EL (cell line): ENCODE data around the gene CES4A.
"Not testable (repeated sequence)": the region's sequence is repeated elsewhere in the genome, so short reads cannot be mapped to it uniquely, and the experiment has no call there.

ENCODE experiments used
- DNase-seq: peaks from one replicate; pipeline ENCODE4 v3.0.0-alpha.2; 2016

The CES4A gene

DNA sequence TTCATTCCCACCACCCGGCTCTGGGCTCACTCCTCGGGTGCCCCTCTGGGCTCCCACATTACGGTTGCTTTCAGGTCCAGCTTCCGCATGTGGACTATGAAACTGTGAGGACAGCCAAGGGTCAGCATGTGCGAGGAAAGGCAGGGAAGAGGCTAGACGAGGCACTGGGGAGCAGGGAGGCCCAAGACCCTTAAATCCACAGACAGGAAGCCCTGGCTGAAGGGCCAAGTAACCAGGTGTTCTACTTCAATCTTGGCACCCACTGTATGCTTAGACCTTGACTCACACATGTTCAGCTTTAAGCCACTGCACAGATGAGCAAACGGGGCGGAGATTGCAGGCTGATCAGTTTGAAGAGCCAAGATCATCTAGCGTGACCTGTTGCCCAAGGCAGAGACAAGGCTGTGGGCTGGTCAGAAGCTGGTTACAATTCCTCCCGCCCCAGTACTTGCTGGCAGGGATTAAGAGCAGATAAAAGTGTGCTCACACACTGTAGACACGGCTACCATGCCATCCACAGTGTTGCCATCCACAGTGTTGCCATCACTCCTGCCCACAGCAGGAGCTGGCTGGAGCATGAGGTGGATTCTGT, at the start of gene CES4A:
TSS of gene CES4A (plus strand) at position 393 of the 592 bp plus-strand sequence. CDS start at position 577, 184 bp downstream.
- DNase-seq, result peak; percentile 21

- no peak for DNase-seq
Measured at GRCh38 chr16:66939366-66939765, 49.0 kb upstream of the CES4A start.

DNA sequence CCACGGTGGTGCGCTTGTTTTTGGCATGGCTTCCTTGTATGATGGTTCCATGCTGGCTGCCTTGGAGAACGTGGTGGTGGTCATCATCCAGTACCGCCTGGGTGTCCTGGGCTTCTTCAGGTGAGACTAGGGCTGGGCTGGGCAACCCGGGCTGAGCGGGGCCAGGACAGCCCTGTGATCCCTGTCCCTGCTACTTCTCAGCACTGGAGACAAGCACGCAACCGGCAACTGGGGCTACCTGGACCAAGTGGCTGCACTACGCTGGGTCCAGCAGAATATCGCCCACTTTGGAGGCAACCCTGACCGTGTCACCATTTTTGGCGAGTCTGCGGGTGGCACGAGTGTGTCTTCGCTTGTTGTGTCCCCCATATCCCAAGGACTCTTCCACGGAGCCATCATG, 48.2 kb upstream of the CES4A start:
- DNase-seq, result no peak

- no peak for DNase-seq
Measured at GRCh38 chr16:66942981-66943380, 45.4 kb upstream of the CES4A start.

- DNase-seq, result no peak
Measured at GRCh38 chr16:66943426-66944053, 44.8 kb upstream of the CES4A start.

DNA sequence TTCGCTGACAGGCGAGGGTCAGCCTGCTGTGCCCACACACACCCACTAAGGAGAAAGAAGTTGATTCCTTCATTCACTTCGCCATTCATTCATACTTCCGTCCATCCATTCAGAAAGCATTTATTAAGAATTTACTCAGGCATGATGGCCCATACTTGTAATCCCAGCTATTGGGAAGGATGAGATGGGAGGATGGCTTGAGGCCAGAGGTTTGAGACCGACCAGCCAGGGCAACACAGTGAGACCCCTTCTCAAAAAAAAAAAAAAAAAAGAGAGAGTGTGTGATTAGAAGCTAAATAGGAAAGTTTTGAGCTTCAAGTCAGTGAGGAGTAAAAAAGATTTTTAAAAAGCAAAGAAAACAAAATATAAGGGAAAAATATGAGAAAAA, 44.3 kb upstream of the CES4A start:
- DNase-seq, result no peak

DNA sequence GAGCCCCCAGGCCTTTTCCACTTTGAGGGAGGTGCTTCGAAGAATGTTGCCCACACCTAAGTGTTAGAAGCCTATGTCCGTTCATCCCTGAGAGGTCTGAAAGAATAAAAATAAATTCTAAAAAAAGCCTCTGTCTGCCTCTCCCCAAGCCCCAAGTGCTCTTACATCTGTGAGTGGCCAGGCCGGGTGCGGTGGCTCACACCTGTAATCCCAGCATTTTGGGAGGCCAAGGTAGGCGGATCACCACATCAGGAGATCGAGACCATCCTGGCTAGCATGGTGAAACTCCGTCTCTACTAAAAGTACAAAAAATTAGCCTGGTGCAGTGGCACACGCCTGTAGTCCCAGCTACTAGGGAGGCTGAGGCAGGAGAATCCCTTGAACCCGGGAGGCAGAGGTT, 43.4 kb upstream of the CES4A start:
- DNase-seq, result not testable (repeated sequence)

DNA sequence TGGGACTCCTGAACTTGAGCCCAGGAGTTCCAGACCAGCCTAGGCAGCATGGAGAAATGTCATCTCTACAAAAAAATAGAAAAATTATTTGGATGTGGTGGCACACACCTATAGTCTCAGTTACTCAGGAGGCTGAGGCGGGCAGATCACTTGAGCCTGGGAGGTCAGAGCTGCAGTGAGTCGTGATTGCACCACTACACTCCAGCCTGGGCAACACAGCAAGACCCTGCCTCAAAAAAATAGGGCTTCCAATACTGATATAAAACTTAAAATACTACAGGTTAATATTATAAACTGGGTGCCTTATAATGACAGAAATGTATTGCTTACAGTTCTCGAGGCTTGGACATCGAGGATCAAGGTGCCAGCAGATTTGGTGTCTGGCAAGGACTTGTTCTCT, 42.5 kb upstream of the CES4A start:
- no peak for DNase-seq

- DNase-seq, result no peak
Measured at GRCh38 chr16:66946541-66946940, 41.8 kb upstream of the CES4A start.

DNA sequence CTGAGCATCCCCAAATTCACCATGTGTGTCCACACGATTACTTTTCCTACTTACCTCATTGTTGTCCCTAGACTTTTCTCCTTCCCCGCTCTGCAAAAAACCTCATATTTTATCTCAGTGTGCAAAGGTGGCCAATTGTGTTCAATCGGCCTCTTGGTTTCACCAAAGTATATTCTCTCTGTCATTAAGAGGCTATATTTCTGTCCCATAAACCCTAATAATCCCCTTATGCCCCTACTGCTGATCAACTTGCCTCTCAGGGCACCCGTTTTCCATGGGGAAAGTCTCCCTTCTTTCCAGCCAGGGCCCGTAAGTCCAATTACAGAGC, 41.5 kb upstream of the CES4A start:
- DNase-seq, result no peak

GRCh38 chr16:66947302-66948065, 40.9 kb upstream of the CES4A start:
- peak; percentile 86 for DNase-seq

DNA sequence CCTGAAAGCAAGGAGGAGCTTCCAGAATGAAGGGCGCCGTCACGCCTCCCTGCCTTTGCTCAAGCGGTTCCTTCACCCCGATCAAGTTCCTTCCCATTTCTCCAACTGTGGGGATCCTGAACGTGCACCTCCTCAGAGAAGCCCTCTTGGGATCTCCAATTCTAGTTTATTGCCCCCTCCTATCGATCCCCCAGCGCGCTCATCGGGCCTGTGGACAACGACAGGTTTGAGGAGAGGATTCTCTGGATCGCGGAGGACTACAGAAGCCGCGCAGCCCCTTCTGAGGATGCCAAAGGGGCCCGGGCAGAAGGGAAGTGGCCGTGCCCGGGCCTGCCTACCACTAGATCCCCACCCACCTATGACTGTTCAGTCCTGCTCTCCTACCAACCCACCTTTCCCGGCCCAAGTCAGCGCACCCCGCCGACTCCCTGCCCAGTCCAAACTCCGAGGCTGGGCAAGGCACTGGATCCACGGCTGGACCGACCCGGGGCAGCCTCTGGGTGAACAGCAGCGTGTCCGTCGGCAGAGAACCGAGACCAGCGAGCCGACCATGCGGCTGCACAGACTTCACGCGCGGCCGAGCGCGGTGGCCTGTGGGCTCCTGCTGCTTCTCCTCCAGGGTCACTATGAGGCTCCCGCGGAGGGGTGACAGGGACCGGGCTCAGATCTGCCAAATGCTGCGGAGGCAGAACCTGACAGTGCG, 40.1 kb upstream of the CES4A start:
- peak; percentile 42 for DNase-seq

DNA sequence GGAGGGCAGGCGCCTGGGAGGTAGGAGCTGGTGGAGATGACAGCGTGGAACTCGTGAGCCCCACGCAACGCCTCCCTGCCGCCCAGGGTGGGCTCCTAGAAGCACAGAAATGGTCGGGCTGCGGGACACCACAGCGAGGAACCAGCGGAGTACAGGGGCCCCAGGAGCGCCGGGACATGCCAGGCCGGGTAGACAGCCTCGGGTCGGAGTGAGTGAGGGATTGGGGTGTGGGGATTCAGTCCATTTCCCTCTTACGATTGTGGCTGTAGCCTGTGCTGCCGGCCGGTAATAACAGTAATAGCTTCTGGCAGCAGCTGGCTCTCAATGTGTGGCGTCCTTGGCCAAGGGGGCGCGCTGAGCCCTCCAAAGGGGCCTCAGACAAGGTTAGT, 39.6 kb upstream of the CES4A start:
- DNase-seq, result no peak

DNA sequence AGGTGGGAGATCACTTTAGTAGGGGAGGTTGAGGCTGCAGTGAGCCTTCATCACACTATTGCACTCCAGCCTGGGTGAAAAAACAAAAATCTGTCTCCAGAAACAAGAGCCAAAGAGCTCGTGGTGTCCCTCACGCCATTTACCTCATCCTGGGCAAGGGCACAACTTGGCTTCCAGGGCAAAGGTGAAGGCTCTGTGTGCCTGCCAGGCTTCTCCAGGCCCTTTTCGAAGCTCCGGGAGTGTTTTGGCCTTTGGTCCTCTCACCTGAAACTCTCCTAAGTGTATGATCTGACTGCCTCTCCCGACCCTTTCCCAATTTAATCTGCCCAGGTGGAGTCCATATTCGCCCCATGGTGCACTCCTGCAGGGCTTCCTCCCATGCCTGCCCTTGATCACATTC, 38.9 kb upstream of the CES4A start:
- no peak for DNase-seq

DNA sequence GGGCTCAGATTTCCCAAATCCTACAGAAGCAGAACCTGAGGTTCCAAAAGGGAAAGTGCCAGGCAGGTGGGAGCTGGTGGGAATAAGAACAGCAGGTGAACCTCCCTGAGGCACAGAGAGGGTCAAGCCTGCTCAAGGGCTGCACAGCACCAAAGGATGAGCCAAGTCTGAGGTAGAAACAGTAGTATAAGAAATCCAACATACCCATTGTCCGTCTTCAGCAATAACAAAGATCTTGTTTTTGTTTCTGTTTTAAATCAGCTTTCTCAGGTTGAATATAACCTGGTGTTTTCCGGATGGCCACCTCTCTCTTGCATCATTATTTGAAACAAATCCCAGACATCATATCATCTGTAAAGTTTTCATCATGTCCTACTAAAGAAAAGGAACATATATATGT, 38.0 kb upstream of the CES4A start:
- DNase-seq, result no peak

DNA sequence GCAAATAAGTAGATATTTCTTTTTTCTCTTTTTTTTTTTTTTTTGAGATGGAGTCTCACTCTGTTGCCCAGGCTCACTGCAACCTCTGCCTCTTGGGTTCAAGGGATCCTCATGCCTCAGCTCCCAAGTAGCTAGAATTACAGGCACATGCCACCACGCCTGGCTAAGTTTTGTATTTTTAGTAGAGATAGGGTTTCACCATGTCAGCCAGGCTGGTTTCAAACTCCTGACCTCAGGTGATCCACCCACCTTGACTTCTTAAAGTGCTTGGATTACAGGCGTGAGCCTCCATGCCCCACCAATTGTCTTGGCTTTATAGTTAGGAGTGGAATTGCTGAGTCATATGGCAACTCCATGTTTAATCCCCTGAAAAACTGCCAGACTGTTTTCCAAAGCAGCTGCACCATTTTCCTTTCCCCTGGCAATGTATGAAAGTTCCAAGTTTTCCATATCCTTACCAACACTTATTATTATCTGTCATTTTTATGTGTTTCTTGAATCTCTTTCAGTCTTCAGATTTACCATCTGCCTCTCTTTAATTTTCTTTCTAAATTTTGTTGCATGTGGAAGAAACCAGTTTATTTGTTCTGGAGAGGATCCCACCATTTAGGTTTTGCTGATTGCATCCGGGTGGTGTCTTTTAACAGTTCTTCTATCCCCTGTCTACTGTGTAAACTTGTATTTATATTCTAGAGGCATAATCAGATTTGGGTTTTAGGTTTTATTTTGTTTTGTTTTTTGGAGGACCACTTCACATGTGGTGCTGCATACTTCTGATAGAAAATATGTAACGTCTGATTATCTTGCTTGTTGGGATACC, 37.2 kb upstream of the CES4A start:
- no peak for DNase-seq

GRCh38 chr16:66952430-66953110, 35.8 kb upstream of the CES4A start:
- DNase-seq, result no peak

- DNase-seq, result no peak
Measured at GRCh38 chr16:66953462-66954096, 34.8 kb upstream of the CES4A start.

GRCh38 chr16:66954097-66954659, 34.2 kb upstream of the CES4A start:
- DNase-seq, result peak; percentile 77

GRCh38 chr16:66955363-66956153, 32.8 kb upstream of the CES4A start:
- not testable (repeated sequence) for DNase-seq

DNA sequence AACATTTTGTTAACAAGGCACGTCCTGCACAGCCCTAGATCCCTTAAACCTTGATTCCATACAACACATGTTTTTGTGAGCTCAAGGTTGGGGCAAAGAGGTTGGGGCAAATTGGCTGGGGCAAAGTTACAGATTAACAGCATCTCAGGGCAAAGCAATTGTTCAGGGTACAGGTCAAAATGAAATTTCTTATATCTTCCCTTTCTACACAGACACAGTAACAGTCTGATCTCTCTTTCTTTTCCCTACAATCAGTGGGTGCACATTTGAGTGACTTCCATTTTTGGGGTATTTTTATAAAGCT, 32.3 kb upstream of the CES4A start:
- DNase-seq, result not testable (repeated sequence)
